Small intestine (tissue), 7 donors: Measurements from ENCODE around the gene ZNF580. TPM values are rescaled to one million over a fixed set of nuclear protein-coding genes. Genes with fewer than 3 reads are reported as not detected.

Experiments
- DNase-seq, 2 donors: peaks; one replicate each; pipeline versions ENCODE4 v3.0.0 to v3.0.0-alpha.2; 2013
- FAIRE-seq: peaks from 2 replicates; lab custom pipeline; 2012; peaks lifted over from hg19 to GRCh38; lab: Jason Lieb, UNC
- H3K27ac ChIP-seq, 3 donors: one replicate each; pipeline ENCODE4 v1.5.1; 2013; ENCODE audit warnings: low read length in 2 of 3, mild to moderate bottlenecking in 2 of 3, control low read depth in 1 of 3, inconsistent platforms in 1 of 3, low read depth in 1 of 3, moderate library complexity in 1 of 3
- H3K27me3 ChIP-seq, 3 donors: one replicate each; pipeline ENCODE4 v1.6.1; 2013; ENCODE audit warnings: low read length in 3 of 3, inconsistent platforms in 1 of 3; ENCODE audit not compliant: control insufficient read depth in 3 of 3, insufficient read depth in 3 of 3
- H3K36me3 ChIP-seq, 3 donors: one replicate each; pipeline ENCODE4 v1.6.1; 2013; ENCODE audit warnings: low read length in 3 of 3, inconsistent platforms in 1 of 3, low read depth in 1 of 3, mild to moderate bottlenecking in 1 of 3, moderate library complexity in 1 of 3; ENCODE audit not compliant: control insufficient read depth in 3 of 3, insufficient read depth in 2 of 3
- H3K4me1 ChIP-seq, 3 donors: one replicate each; pipeline ENCODE4 v1.6.1; 2013; ENCODE audit warnings: low read length in 2 of 3, inconsistent platforms in 1 of 3, low read depth in 1 of 3, mild to moderate bottlenecking in 1 of 3, moderate library complexity in 1 of 3; ENCODE audit not compliant: control insufficient read depth in 3 of 3, insufficient read depth in 2 of 3
- H3K4me3 ChIP-seq, 3 donors: one replicate each; pipeline ENCODE4 v1.5.1; 2013; ENCODE audit warnings: low read length in 3 of 3, control low read depth in 1 of 3, inconsistent platforms in 1 of 3, low read depth in 1 of 3, mild to moderate bottlenecking in 1 of 3, moderate library complexity in 1 of 3
- H3K9me3 ChIP-seq, 2 donors: one replicate each; pipeline ENCODE4 v1.6.1; 2013; ENCODE audit warnings: low read depth in 1 of 2, low read length in 1 of 2; ENCODE audit not compliant: control insufficient read depth in 2 of 2, insufficient read depth in 1 of 2
- WGBS, 3 donors: extraction: QIAGEN DNeasy Blood & Tissue Kit; methylation state at CpG; one replicate each; pipeline ENCODE4 v1.1.7; 2013; 5-methylcytosine and 5-hydroxymethylcytosine counted together
- polyA plus RNA-seq, 4 donors: library from polyadenylated mRNA; stranded (reverse) in 3 of 4; unstranded in 1 of 4; fragments of 200-250 nt in 3 of 4; fragments of 120-200 nt in 1 of 4; gene quantifications; one replicate each; pipeline versions ENCODE4 v1.2.1 to v1.2.3, GENCODE V29; 2013
- donor health status: healthy with polysubstance abuse.
- donor health status: control.
- donor health status: control.
- donor health status: Bipolar disorder and iron deficiency.
- donor health status: healthy.

Gene ZNF580
- polyA plus RNA-seq, 4 donors: 8.3 to 28.5 (median 16.6) TPM

- Histone ChIP-seq H3K27ac (no peak overlapping the region), H3K4me3 (peak overlapping the region; percentile 50 to 78 (median 57)), H3K27me3 (no peaks in the 10 kb centered on the region), H3K4me1 (peaks cover 0 to 21% (median 0%) of the 10 kb centered on the region in 3 donors), H3K9me3 (no peaks in the 10 kb centered on the region), H3K36me3 (peaks cover 0 to 49% (median 2%) of the 10 kb centered on the region in 3 donors)
- DNase-seq (peak in 1 of 2 donors; percentile 48), FAIRE-seq (no peak)
- WGBS, 3 donors: 37 to 51% (median 50%) methylated on average over 24 to 25 of the region's 25 CpGs
Measured at GRCh38 chr19:55648585-55649267, 7.9 kb downstream of the ZNF580 start.

GRCh38 chr19:55649268-55650125, 8.7 kb downstream of the ZNF580 start:
- DNase-seq: no peak
- no peak overlapping the region for H3K27ac ChIP-seq
- no peak overlapping the region for H3K4me3 ChIP-seq

DNA sequence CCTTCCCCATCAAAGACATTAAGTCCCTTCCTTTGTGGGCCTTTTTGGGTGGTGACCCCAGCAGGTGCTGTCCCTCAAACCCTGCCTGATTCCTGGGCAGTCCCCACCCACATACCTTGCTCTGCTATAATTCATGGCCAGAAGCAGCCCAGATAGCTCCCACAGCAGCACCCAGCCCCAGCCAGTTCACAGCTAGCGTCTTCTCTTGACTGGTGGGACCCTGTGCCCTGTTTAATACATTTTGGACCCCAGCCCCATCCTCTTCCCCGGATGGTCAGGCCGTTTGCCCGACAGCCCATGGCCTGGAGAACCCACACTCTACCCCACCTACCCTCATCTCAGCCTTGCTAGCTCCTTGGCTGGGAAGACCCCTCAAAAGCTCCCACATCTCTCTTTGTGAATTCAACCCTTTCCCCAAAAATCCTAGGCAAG, 9.3 kb downstream of the ZNF580 start:
- H3K4me1 ChIP-seq: peaks cover 0 to 17% (median 0%) of the 10 kb centered on the region in 3 donors
- DNase-seq: no peak
- 85 to 86% (median 85%) methylated on average over 4 of the region's 4 CpGs for WGBS, 3 donors

More at GRCh38 chr19:55649268-55650125, 8.7 kb downstream of the ZNF580 start:
- peaks cover 0 to 48% (median 2%) of the 10 kb centered on the region in 3 donors for H3K36me3 ChIP-seq
- FAIRE-seq: no peak
- WGBS, 3 donors: 82 to 91% (median 90%) methylated on average over 15 to 17 of the region's 17 CpGs
- no peaks in the 10 kb centered on the region for H3K9me3 ChIP-seq
- peaks cover 0 to 20% (median 0%) of the 10 kb centered on the region in 3 donors for H3K4me1 ChIP-seq
- no peaks in the 10 kb centered on the region for H3K27me3 ChIP-seq

DNA sequence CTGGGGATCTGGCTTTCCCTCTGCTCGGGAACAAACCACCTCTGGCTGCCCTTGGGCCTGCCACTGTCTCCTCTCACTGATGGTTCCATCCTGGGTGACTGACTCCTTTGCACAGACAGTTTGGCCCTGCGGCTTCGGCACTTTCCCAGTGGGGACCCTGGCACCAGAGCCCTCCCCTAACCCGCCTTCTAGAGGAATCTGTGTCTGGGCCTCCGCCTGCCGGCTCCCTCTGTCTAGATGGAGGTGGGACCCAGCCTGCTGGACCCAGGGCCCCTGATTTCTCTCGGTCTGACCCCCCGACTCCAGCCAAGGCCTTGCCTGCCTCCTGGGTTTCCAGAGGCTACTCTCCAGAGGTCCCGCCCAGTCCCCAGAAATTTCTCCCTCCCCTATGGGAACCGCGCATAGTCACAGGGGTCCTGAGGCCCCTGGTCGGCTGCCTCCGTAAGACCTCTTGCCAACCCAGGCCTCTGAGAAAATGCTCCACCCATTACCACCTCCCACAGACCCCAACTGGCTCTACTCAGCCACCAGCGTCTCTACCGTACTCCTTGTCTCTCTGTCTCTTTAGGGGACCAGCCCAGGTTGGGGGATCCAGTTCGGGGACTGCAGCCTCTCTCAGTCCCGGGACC, 9.9 kb downstream of the ZNF580 start:
- H3K27me3 ChIP-seq: no peaks in the 10 kb centered on the region
- no peak overlapping the region for H3K4me3 ChIP-seq
- no peak for FAIRE-seq
- DNase-seq: no peak
- H3K36me3 ChIP-seq: peaks cover 0 to 36% (median 0%) of the 10 kb centered on the region in 3 donors
- peaks cover 0 to 17% (median 0%) of the 10 kb centered on the region in 3 donors for H3K4me1 ChIP-seq
- H3K9me3 ChIP-seq: no peaks in the 10 kb centered on the region
- WGBS, 3 donors: 92 to 94% (median 93%) methylated on average over 17 of the region's 17 CpGs
- no peak overlapping the region for H3K27ac ChIP-seq

More for the DNA sequence above, 9.3 kb downstream of the ZNF580 start:
- H3K27me3 ChIP-seq: no peaks in the 10 kb centered on the region
- H3K36me3 ChIP-seq: peaks cover 0 to 41% (median 2%) of the 10 kb centered on the region in 3 donors
- H3K27ac ChIP-seq: no peak overlapping the region
- no peak for FAIRE-seq
- no peak overlapping the region for H3K4me3 ChIP-seq
- no peaks in the 10 kb centered on the region for H3K9me3 ChIP-seq

DNA sequence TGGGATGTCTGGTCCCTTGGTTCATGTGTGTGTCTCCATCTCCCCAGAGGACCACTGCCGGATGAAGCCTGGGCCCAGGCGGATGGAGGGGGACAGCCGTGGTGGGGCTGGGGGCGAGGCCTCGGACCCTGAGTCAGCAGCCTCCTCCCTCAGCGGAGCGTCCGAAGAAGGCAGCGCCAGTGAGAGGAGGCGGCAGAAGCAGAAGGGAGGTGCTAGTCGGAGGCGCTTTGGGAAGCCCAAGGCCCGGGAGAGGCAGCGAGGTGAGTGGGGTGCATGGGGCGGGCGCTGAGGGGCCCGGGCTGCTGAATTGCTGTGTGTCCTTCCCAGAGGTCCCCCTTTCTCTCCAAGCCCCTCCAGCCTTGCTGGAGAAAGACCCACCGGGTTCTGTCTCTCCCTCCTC, 10.4 kb downstream of the ZNF580 start:
- Histone ChIP-seq H3K36me3 (peaks cover 0 to 35% (median 0%) of the 10 kb centered on the region in 3 donors), H3K27me3 (no peaks in the 10 kb centered on the region), H3K27ac (no peak overlapping the region), H3K9me3 (no peaks in the 10 kb centered on the region), H3K4me1 (peaks cover 0 to 17% (median 0%) of the 10 kb centered on the region in 3 donors), H3K4me3 (no peak overlapping the region)
- DNase-seq (no peak), FAIRE-seq (no peak)
- WGBS, 3 donors: 80 to 91% (median 86%) methylated on average over 13 to 18 of the region's 18 CpGs

DNA sequence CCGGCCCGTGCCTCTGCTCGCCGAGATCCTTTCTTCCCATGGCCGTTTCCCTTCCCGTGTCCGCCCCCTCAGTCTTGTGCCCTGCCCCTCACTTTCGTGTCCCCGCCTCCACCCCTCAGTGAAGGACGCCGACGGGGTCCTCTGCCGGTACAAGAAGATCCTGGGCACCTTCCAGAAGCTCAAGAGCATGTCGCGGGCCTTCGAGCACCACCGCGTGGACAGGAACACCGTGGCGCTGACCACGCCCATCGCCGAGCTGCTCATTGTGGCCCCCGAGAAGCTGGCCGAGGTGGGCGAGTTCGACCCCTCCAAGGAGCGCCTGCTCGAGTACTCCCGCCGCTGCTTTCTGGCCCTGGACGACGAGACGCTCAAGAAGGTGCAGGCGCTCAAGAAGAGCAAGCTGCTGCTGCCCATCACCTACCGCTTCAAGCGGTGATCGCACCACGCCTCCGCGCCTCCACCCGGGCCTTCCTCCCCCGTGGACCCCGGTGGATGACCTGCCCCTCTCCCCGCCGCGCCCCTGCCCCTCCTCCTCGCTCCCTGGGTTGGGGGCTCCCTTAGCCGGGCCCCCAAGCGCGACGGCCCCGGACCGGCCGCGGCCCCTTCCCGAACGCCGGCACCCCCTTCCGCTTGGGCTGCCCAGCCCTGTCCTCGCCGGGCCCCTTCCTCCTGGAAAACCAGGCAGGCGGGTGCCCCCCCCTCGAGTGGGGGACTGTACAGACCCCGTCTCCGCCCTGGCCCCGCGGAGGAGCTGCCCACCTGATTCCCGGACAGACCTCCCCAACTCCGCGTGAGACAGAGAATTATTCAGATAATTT, 11.7 kb downstream of the ZNF580 start:
- DNase-seq (no peak), FAIRE-seq (no peak)
- Histone ChIP-seq H3K27me3 (no peaks in the 10 kb centered on the region), H3K4me3 (no peak overlapping the region), H3K27ac (no peak overlapping the region), H3K4me1 (peaks cover 5 to 22% (median 6%) of the 10 kb centered on the region in 3 donors), H3K9me3 (no peaks in the 10 kb centered on the region), H3K36me3 (peaks cover 0 to 38% (median 0%) of the 10 kb centered on the region in 3 donors)
- 82 to 93% (median 91%) methylated on average over 65 to 71 of the region's 71 CpGs for WGBS, 3 donors

GRCh38 chr19:55653651-55654322, 13.0 kb downstream of the ZNF580 start:
- DNase-seq (peak; percentile 97 to 99), FAIRE-seq (no peak)
- Histone ChIP-seq H3K4me3 (peak overlapping the region; percentile 42 to 83 (median 50)), H3K4me1 (peaks cover 6 to 21% (median 7%) of the 10 kb centered on the region in 3 donors), H3K36me3 (peaks cover 0 to 44% (median 0%) of the 10 kb centered on the region in 3 donors), H3K9me3 (no peaks in the 10 kb centered on the region), H3K27me3 (no peaks in the 10 kb centered on the region), H3K27ac (peak overlapping the region; percentile 87 to 98 (median 95))
- WGBS, 3 donors: 0 to 1% (median 0%) methylated on average over 51 to 57 of the region's 57 CpGs
